Measurements from ENCODE around the gene PCDH9.

PCDH9 gene

DNA sequence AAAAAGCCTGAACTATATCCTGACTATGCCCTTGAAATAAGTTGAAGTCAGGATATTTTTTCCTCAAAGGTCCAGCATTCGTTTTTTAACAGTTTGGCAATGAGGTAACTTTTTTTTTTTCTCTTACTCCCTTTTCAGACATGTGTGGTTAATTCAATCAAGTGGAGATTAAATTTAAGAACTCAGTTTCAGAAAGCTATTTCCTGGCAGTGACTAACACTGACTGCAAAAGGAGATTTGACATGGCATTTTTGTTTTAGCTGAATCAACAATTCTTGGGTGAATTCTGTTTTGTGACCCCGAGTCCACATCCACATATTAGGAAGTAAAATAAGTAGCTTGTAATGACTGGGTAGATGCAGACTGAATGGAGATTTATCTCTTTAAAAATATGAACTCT lies 716.4 kb downstream of the PCDH9 start:
- WGBS (ENCODE audit: extremely low coverage, insufficient coverage, low lambda C conversion rate): no CpG with 5 or more reads among the region's 2 CpGs

DNA sequence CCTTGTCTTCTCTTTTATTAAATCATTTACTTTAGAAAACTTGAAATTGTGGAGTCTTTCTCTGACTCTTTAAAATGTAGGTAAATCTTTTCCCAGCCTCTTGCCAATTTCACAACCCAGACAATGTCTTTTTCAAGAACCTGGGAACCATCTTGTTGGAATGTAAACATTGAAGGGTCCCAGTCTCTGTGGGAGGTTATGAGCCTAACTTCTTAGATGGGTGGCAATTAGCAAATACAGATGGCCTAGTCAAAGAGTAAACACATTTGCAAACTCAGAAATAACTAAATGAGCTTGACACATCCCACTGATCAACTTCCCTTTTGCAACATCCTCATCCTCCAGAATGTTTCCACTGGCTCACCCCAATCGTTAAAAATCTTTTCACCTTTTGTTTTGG lies 721.0 kb downstream of the PCDH9 start:
- Histone ChIP-seq H3K36me3 (ENCODE audit: control insufficient read depth, insufficient read depth, low read length) (no peaks in the 10 kb centered on the region), H3K4ac (ENCODE audit: low read depth, low read length) (no peak overlapping the region), H2BK120ac (ENCODE audit: low read depth, low read length) (no peak overlapping the region), H3K79me2 (ENCODE audit: control insufficient read depth, insufficient read depth, low read length) (no peaks in the 10 kb centered on the region), H4K8ac (ENCODE audit: low read depth, low read length) (no peak overlapping the region), H3K4me3 (ENCODE audit: low read length) (no peak overlapping the region), H2BK5ac (ENCODE audit: low read length) (no peak overlapping the region), H3K18ac (ENCODE audit: low read length) (no peak overlapping the region), H4K5ac (ENCODE audit: low read length) (no peak overlapping the region), H2BK15ac (replicated peaks; ENCODE audit: low read depth) (no peak overlapping the region), H3K27ac (ENCODE audit: low read depth, low read length) (no peak overlapping the region), H3K27me3 (ENCODE audit: insufficient read depth, low read length, poor library complexity) (no peaks in the 10 kb centered on the region), H3K56ac (ENCODE audit: low read length) (no peak overlapping the region), H3K23ac (ENCODE audit: low read length) (no peak overlapping the region), H3K79me1 (ENCODE audit: low read length) (no peaks in the 10 kb centered on the region), H3K9ac (ENCODE audit: low read length) (no peak overlapping the region), H3K4me2 (ENCODE audit: low read length) (no peak overlapping the region), H2AK5ac (ENCODE audit: low read length) (no peak overlapping the region), H3K4me1 (ENCODE audit: control insufficient read depth, low read depth, low read length) (peaks cover 4% of the 10 kb centered on the region)
- no CpG with 5 or more reads among the region's 1 CpG for WGBS (ENCODE audit: extremely low coverage, insufficient coverage, low lambda C conversion rate)
- DNase-seq: peak; percentile 6

More for the DNA sequence above, 716.4 kb downstream of the PCDH9 start:
- no peak overlapping the region for H3K9ac ChIP-seq (ENCODE audit: low read length)
- no peaks in the 10 kb centered on the region for H3K36me3 ChIP-seq (ENCODE audit: control insufficient read depth, insufficient read depth, low read length)
- no peak overlapping the region for H3K4me3 ChIP-seq (ENCODE audit: low read length)
- DNase-seq: no peak
- H3K56ac ChIP-seq (ENCODE audit: low read length): no peak overlapping the region
- H3K4ac ChIP-seq (ENCODE audit: low read depth, low read length): no peak overlapping the region
- H3K4me2 ChIP-seq (ENCODE audit: low read length): no peak overlapping the region
- H3K79me2 ChIP-seq (ENCODE audit: control insufficient read depth, insufficient read depth, low read length): no peaks in the 10 kb centered on the region
- H2BK5ac ChIP-seq (ENCODE audit: low read length): no peak overlapping the region
- no peak overlapping the region for H3K18ac ChIP-seq (ENCODE audit: low read length)
- no peaks in the 10 kb centered on the region for H3K4me1 ChIP-seq (ENCODE audit: control insufficient read depth, low read depth, low read length)
- no peak overlapping the region for H3K27ac ChIP-seq (ENCODE audit: low read depth, low read length)
- H3K23ac ChIP-seq (ENCODE audit: low read length): no peak overlapping the region
- no peak overlapping the region for H2BK120ac ChIP-seq (ENCODE audit: low read depth, low read length)
- H3K27me3 ChIP-seq (ENCODE audit: insufficient read depth, low read length, poor library complexity): no peaks in the 10 kb centered on the region
- H2BK15ac ChIP-seq (replicated peaks; ENCODE audit: low read depth): no peak overlapping the region
- no peak overlapping the region for H2AK5ac ChIP-seq (ENCODE audit: low read length)
- H4K5ac ChIP-seq (ENCODE audit: low read length): no peak overlapping the region
- H4K8ac ChIP-seq (ENCODE audit: low read depth, low read length): no peak overlapping the region
- no peaks in the 10 kb centered on the region for H3K79me1 ChIP-seq (ENCODE audit: low read length)

DNA sequence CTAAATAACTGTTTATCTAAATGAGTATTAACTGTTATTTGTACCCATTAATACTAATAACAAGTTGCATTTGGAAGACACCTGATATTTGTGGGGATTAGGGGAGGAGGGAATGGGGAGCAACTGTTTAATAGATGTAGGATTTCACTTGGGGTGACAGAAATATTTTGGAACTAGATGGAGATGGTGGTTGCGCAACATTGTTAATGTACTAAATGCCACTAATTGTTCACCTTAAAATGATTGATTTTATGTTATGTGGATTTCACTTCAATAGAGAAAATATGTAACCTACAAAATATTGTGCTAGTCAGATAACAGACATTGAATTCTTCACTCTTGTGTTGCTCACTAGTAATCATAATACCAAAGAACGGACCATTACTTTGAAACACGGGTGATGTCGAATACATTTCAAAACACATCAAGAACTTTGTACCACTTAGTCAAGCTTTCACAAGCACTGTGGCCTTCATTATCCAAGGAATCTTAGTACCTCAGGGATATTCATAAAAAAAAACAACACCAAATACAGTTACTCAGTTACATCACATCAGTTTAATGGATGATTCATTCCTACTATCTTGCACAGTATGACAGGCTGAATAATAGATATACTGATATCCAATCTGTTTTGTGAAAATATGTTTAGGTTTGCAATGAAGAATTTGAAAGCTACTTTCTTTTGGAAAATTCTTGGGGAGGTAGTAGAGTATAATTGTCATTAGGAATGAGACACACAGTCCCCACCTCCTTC lies 721.8 kb downstream of the PCDH9 start:
- Histone ChIP-seq H3K36me3 (ENCODE audit: control insufficient read depth, insufficient read depth, low read length) (no peaks in the 10 kb centered on the region), H3K4ac (ENCODE audit: low read depth, low read length) (no peak overlapping the region), H3K27ac (ENCODE audit: low read depth, low read length) (no peak overlapping the region), H2BK5ac (ENCODE audit: low read length) (no peak overlapping the region), H4K5ac (ENCODE audit: low read length) (no peak overlapping the region), H3K4me2 (ENCODE audit: low read length) (no peak overlapping the region), H3K4me1 (ENCODE audit: control insufficient read depth, low read depth, low read length) (peaks cover 7% of the 10 kb centered on the region), H3K23ac (ENCODE audit: low read length) (no peak overlapping the region), H3K79me1 (ENCODE audit: low read length) (no peaks in the 10 kb centered on the region), H2BK15ac (replicated peaks; ENCODE audit: low read depth) (no peak overlapping the region), H4K8ac (ENCODE audit: low read depth, low read length) (no peak overlapping the region), H3K9ac (ENCODE audit: low read length) (no peak overlapping the region), H3K79me2 (ENCODE audit: control insufficient read depth, insufficient read depth, low read length) (no peaks in the 10 kb centered on the region), H3K56ac (ENCODE audit: low read length) (no peak overlapping the region), H3K4me3 (ENCODE audit: low read length) (no peak overlapping the region), H3K27me3 (ENCODE audit: insufficient read depth, low read length, poor library complexity) (no peaks in the 10 kb centered on the region), H3K18ac (ENCODE audit: low read length) (no peak overlapping the region), H2BK120ac (ENCODE audit: low read depth, low read length) (no peak overlapping the region), H2AK5ac (ENCODE audit: low read length) (no peak overlapping the region)
- DNase-seq: no peak
- no CpG with 5 or more reads among the region's 4 CpGs for WGBS (ENCODE audit: extremely low coverage, insufficient coverage, low lambda C conversion rate)

DNA sequence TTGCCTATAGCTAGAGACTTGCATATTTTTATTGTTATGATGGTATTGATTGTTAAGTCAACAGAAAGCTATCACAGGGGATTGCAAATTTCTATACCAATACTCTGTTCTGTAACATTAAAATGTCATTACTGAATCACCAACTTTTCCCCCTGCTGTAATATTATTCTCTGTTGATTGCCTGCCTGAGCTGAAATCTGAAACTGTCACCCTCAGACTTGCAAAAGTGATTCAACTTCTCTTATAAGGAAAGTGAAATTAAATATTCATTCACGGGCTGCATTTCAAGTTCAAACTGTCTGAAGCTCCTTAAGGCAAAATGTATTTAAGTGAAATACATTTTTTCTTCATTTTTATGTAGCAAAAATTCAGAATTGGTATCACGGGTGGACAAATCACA lies 723.2 kb downstream of the PCDH9 start:
- Histone ChIP-seq H2BK15ac (replicated peaks; ENCODE audit: low read depth) (no peak overlapping the region), H2BK5ac (ENCODE audit: low read length) (no peak overlapping the region), H3K4me2 (ENCODE audit: low read length) (no peak overlapping the region), H3K79me1 (ENCODE audit: low read length) (no peaks in the 10 kb centered on the region), H4K8ac (ENCODE audit: low read depth, low read length) (no peak overlapping the region), H3K9ac (ENCODE audit: low read length) (no peak overlapping the region), H2BK120ac (ENCODE audit: low read depth, low read length) (no peak overlapping the region), H3K4ac (ENCODE audit: low read depth, low read length) (no peak overlapping the region), H3K4me3 (ENCODE audit: low read length) (no peak overlapping the region), H3K4me1 (ENCODE audit: control insufficient read depth, low read depth, low read length) (peaks cover 7% of the 10 kb centered on the region), H3K36me3 (ENCODE audit: control insufficient read depth, insufficient read depth, low read length) (no peaks in the 10 kb centered on the region), H3K27me3 (ENCODE audit: insufficient read depth, low read length, poor library complexity) (no peaks in the 10 kb centered on the region), H3K23ac (ENCODE audit: low read length) (no peak overlapping the region), H3K18ac (ENCODE audit: low read length) (no peak overlapping the region), H3K56ac (ENCODE audit: low read length) (no peak overlapping the region), H3K79me2 (ENCODE audit: control insufficient read depth, insufficient read depth, low read length) (no peaks in the 10 kb centered on the region), H2AK5ac (ENCODE audit: low read length) (no peak overlapping the region), H3K27ac (ENCODE audit: low read depth, low read length) (no peak overlapping the region), H4K5ac (ENCODE audit: low read length) (no peak overlapping the region)
- no peak for DNase-seq
- no CpG with 5 or more reads among the region's 2 CpGs for WGBS (ENCODE audit: extremely low coverage, insufficient coverage, low lambda C conversion rate)

DNA sequence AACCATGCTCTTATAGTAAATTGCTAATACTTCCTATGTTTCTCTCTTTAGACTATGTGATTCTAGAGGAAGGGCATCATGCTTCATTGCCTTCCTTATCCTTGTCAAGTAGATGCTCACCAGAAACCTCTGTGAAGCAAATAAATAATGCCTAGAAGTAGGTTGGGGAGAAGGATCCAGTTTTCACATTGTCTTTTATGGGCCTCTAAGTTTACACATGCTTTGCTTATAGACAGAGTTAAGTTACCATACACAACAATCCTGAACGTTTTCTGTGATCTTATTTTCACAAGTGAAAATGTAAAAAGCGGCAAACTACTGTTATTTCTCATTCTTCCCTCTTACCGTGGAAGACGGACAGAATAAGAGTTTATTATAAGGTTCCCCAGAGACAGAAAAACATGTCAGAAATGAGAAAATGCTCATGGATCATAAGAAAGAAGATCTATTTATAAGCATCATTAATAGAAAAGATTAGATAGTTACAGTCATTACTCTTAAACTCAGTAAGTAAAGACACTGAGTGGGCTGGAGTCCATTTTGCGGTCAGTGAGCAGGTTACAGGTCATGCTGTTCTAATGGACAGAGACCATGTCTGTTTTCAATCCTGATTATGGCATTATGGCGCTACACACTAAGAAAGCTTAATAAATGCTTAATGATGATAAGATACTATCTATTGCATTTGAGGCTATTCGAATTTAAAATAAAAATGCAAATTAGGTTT lies 723.9 kb downstream of the PCDH9 start:
- WGBS (ENCODE audit: extremely low coverage, insufficient coverage, low lambda C conversion rate): no CpG with 5 or more reads among the region's 7 CpGs
- Histone ChIP-seq H2BK120ac (ENCODE audit: low read depth, low read length) (no peak overlapping the region), H3K4me1 (ENCODE audit: control insufficient read depth, low read depth, low read length) (peaks cover 7% of the 10 kb centered on the region), H2BK5ac (ENCODE audit: low read length) (no peak overlapping the region), H3K36me3 (ENCODE audit: control insufficient read depth, insufficient read depth, low read length) (no peaks in the 10 kb centered on the region), H3K23ac (ENCODE audit: low read length) (no peak overlapping the region), H3K4ac (ENCODE audit: low read depth, low read length) (no peak overlapping the region), H2BK15ac (replicated peaks; ENCODE audit: low read depth) (peak overlapping the region; percentile 57), H3K79me2 (ENCODE audit: control insufficient read depth, insufficient read depth, low read length) (no peaks in the 10 kb centered on the region), H3K27ac (ENCODE audit: low read depth, low read length) (no peak overlapping the region), H3K56ac (ENCODE audit: low read length) (no peak overlapping the region), H2AK5ac (ENCODE audit: low read length) (no peak overlapping the region), H3K4me3 (ENCODE audit: low read length) (no peak overlapping the region), H4K5ac (ENCODE audit: low read length) (no peak overlapping the region), H3K79me1 (ENCODE audit: low read length) (no peaks in the 10 kb centered on the region), H3K4me2 (ENCODE audit: low read length) (no peak overlapping the region), H3K9ac (ENCODE audit: low read length) (no peak overlapping the region), H4K8ac (ENCODE audit: low read depth, low read length) (no peak overlapping the region), H3K18ac (ENCODE audit: low read length) (no peak overlapping the region), H3K27me3 (ENCODE audit: insufficient read depth, low read length, poor library complexity) (no peaks in the 10 kb centered on the region)
- no peak for DNase-seq
